Fibroblast of the aortic adventitia (primary cell): ENCODE data around the gene DDX6. TPM values are rescaled to one million over a fixed set of nuclear protein-coding genes. Genes with fewer than 3 reads are reported as not detected.
A peak's percentile ranks its signal among the peaks of the same experiment; 100 is the strongest.

Source experiments
- DNase-seq: peaks from one replicate; pipeline ENCODE4 v3.0.0-alpha.2; 2010; ENCODE audit warnings: low read depth
- H3K4me3 ChIP-seq: 2 replicates; pipeline ENCODE4 v1.5.1; 2011; ENCODE audit warnings: low read depth, mild to moderate bottlenecking, control low read depth, low read length, moderate library complexity
- CTCF ChIP-seq: IDR thresholded peaks from 2 replicates; pipeline ENCODE4 v1.5.1; 2011; ENCODE audit warnings: mild to moderate bottlenecking, low read length, control low read depth, inconsistent platforms; ENCODE audit not compliant: insufficient read depth
- total RNA-seq: library from RNA; depleted of rRNA; stranded (reverse); fragments of >200 nt; gene quantifications from 2 replicates; pipeline ENCODE4 v1.2.3, GENCODE V29; 2012; ENCODE audit warnings: low replicate concordance

The DDX6 gene
- total RNA-seq, 1 donor, result 174 TPM

GRCh38 chr11:118757876-118758399 lies 33.0 kb downstream of the DDX6 start:
- no peak for DNase-seq
- no peak for TF ChIP-seq CTCF
- H3K4me3 ChIP-seq, result no peak overlapping the region

- DNase-seq, result no peak
- TF ChIP-seq CTCF, result no peak
- H3K4me3 ChIP-seq, result no peak overlapping the region
Observed at GRCh38 chr11:118752654-118753053, 38.3 kb downstream of the DDX6 start.

- H3K4me3 ChIP-seq, result no peak overlapping the region
- TF ChIP-seq CTCF, result no peak
- no peak for DNase-seq
Observed at GRCh38 chr11:118749429-118749828, 41.5 kb downstream of the DDX6 start.

GRCh38 chr11:118748056-118748455 lies 42.9 kb downstream of the DDX6 start:
- DNase-seq, result no peak
- TF ChIP-seq CTCF, result no peak
- no peak overlapping the region for H3K4me3 ChIP-seq

GRCh38 chr11:118746988-118747585 lies 43.9 kb downstream of the DDX6 start:
- DNase-seq, result peak; percentile 15
- H3K4me3 ChIP-seq, result no peak overlapping the region

GRCh38 chr11:118744046-118744445 lies 46.9 kb downstream of the DDX6 start:
- H3K4me3 ChIP-seq, result no peak overlapping the region
- no peak for DNase-seq
- TF ChIP-seq CTCF, result no peak

More at GRCh38 chr11:118746988-118747585, 43.9 kb downstream of the DDX6 start:
- no peak for TF ChIP-seq CTCF

GRCh38 chr11:118742304-118742703 lies 48.7 kb downstream of the DDX6 start:
- no peak for DNase-seq
- H3K4me3 ChIP-seq, result no peak overlapping the region
- TF ChIP-seq CTCF, result no peak
